Measurements from ENCODE around the gene RBBP5.

RBBP5 gene

GRCh38 chr1:205052690-205053089 lies 69.1 kb downstream of the RBBP5 start (continued):
- TF ChIP-seq PATZ1 (CRISPR knock-in tag; IDR thresholded peaks at IDR 0.05; ENCODE audit: borderline replicate concordance): no peak
- no peak for TF ChIP-seq CSDC2 (CRISPR knock-in tag; IDR thresholded peaks at IDR 0.05)
- no peak for TF ChIP-seq GLIS3 (CRISPR knock-in tag; IDR thresholded peaks at IDR 0.05)
- no peak for TF ChIP-seq ESRRG (CRISPR knock-in tag; IDR thresholded peaks at IDR 0.05)

GRCh38 chr1:205049479-205049878 lies 72.3 kb downstream of the RBBP5 start:
- TF ChIP-seq ZNF8 (CRISPR knock-in tag; IDR thresholded peaks at IDR 0.05) (no peak), TSHZ2 (CRISPR knock-in tag; IDR thresholded peaks at IDR 0.05) (no peak), ZFP30 (CRISPR knock-in tag; IDR thresholded peaks at IDR 0.05) (no peak), ZFP3 (CRISPR knock-in tag; IDR thresholded peaks at IDR 0.05) (no peak), POU6F1 (CRISPR knock-in tag; IDR thresholded peaks at IDR 0.05; ENCODE audit: borderline replicate concordance, low read depth) (no peak), CSRNP3 (CRISPR knock-in tag; IDR thresholded peaks at IDR 0.05) (no peak), GLIS3 (CRISPR knock-in tag; IDR thresholded peaks at IDR 0.05) (no peak), BACH2 (CRISPR knock-in tag; IDR thresholded peaks at IDR 0.05; ENCODE audit: borderline replicate concordance) (no peak), PPARA (CRISPR knock-in tag; IDR thresholded peaks at IDR 0.05; ENCODE audit: borderline replicate concordance) (no peak), ESRRG (CRISPR knock-in tag; IDR thresholded peaks at IDR 0.05) (no peak), ARNTL (CRISPR knock-in tag; IDR thresholded peaks at IDR 0.05; ENCODE audit: borderline replicate concordance, low read depth) (no peak), OSR1 (CRISPR knock-in tag; IDR thresholded peaks at IDR 0.05) (no peak), ZNF70 (CRISPR knock-in tag; IDR thresholded peaks at IDR 0.05) (no peak), RARB (CRISPR knock-in tag; IDR thresholded peaks at IDR 0.05) (no peak), ZC3H10 (CRISPR knock-in tag; IDR thresholded peaks at IDR 0.05) (no peak), CSDC2 (CRISPR knock-in tag; IDR thresholded peaks at IDR 0.05) (no peak), SNAI2 (CRISPR knock-in tag; IDR thresholded peaks at IDR 0.05) (no peak), ISL1 (CRISPR knock-in tag; IDR thresholded peaks at IDR 0.05) (no peak), CREB5 (CRISPR knock-in tag; IDR thresholded peaks at IDR 0.05; ENCODE audit: low read depth) (no peak)
- no peak; the same call in 2 of the 3 replicates for ATAC-seq

- no peak for TF ChIP-seq CSRNP3 (CRISPR knock-in tag; IDR thresholded peaks at IDR 0.05)
- no peak for TF ChIP-seq RARB (CRISPR knock-in tag; IDR thresholded peaks at IDR 0.05)
- TF ChIP-seq CSDC2 (CRISPR knock-in tag; IDR thresholded peaks at IDR 0.05): no peak
- TF ChIP-seq CREB5 (CRISPR knock-in tag; IDR thresholded peaks at IDR 0.05; ENCODE audit: low read depth): no peak
- no peak for TF ChIP-seq GLIS3 (CRISPR knock-in tag; IDR thresholded peaks at IDR 0.05)
- TF ChIP-seq TSHZ2 (CRISPR knock-in tag; IDR thresholded peaks at IDR 0.05): no peak
- TF ChIP-seq POU6F1 (CRISPR knock-in tag; IDR thresholded peaks at IDR 0.05; ENCODE audit: borderline replicate concordance, low read depth): no peak
- no peak for TF ChIP-seq ZFP3 (CRISPR knock-in tag; IDR thresholded peaks at IDR 0.05)
- TF ChIP-seq BACH2 (CRISPR knock-in tag; IDR thresholded peaks at IDR 0.05; ENCODE audit: borderline replicate concordance): no peak
- no peak for ATAC-seq
These were observed 73.4 kb downstream of the RBBP5 start for GRCh38 chr1:205048382-205048781.

Measured in SK-N-SH treated with all-trans-retinoic acid at 6 μM for 48 hours (cell line).